ENCODE measurements around the gene NPS.

NPS gene

DNA sequence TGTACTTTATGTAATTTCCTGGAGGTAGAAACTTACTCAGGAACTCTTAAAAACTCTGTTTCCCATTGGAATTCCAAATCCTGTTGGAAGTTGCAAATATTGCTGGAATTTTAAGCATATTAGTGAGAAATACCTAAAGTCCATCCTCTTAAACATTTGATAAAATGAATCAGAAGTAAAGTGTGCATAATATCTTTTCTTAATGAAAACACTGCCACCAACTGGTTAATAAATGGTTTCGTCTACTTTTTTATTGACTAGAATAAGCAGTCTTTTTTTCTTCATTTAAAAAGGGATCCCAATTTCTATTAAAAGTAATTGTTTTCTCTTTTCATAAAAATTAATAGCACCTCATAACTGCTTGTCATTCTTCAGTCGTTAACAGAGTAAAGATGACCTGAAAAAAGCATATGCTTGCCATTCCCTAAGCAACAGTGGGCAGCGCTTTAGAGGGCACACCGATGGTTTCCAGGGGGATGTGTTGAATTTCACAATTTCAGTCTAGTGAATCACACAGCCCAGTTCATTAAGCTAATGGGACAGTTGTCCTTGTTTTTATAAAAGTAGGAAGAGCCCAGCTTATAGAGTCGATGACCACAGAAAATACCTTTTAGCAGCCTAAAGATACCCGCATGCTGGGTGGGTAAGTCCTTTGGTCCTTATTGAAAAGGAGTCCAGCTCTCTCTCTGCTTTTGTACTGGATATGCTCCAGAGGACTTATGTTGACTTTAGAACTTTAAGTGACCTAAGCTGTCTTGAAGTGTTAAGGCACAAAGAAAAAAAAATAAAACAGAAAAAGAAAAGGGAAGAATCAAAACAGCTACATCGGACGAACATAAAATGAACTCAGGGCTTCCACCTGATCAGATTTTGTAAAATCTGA, 28.5 kb downstream of the NPS start:
- Histone ChIP-seq H3K4me3 (ENCODE audit: low read length) (no peak overlapping the region), H4K20me1 (ENCODE audit: insufficient read depth, low read length) (no peaks in the 10 kb centered on the region), H3K4me1 (ENCODE audit: low read length) (no peaks in the 10 kb centered on the region)

DNA sequence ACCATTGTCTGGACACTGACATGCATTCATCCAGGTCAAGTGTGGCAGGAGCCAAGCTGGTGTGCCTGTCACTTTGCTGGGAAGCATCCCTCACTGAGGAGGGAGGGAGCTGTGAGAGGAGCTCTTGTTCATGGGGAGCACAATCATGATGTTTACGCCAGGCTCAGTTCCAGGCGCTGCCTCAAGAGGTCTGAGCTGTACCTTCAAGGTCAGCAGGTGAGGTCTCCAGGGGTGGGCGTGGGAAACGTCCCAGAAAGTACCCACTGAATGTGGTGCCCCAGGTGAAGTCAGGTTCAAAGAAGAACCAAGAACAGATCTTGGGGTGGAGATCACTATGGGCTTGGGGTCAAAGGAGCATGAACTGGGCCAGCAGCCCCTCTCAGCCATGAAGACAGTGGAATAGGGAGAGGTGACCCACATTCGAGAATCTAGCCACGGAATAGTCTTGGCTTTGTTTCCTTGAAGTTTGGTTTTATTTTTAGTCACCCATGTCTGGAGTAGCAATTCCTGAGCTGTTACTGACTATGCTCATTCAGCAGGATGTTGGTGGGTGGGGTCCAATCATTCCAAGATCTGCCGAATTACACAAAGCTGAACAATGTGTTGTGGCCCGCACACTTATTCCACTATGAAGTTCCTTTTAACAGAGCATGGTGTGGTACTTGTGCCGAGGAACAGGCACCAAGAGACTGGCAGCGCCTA, 29.3 kb downstream of the NPS start:
- H4K20me1 ChIP-seq (ENCODE audit: insufficient read depth, low read length) = no peaks in the 10 kb centered on the region
- no peaks in the 10 kb centered on the region for H3K4me1 ChIP-seq (ENCODE audit: low read length)
- H3K9ac ChIP-seq (ENCODE audit: low read length) = no peak overlapping the region
- no peak overlapping the region for H3K27ac ChIP-seq (ENCODE audit: low read length)
- no peak overlapping the region for H3K4me2 ChIP-seq (ENCODE audit: low read length)
- H3K36me3 ChIP-seq (replicated peaks; ENCODE audit: low read depth, low read length) = no peaks in the 10 kb centered on the region
- H3K4me3 ChIP-seq (ENCODE audit: low read length) = no peak overlapping the region
- H3K79me2 ChIP-seq (ENCODE audit: low read length) = no peaks in the 10 kb centered on the region
- no peak for TF ChIP-seq CTCF (IDR thresholded peaks at IDR 0.05; ENCODE audit: low read depth, low read length)
- TF ChIP-seq EZH2phosphoT487 (IDR thresholded peaks at IDR 0.05; ENCODE audit: low read depth) = no peak
- no peaks in the 10 kb centered on the region for H3K27me3 ChIP-seq (ENCODE audit: low read depth, low read length)
- H3K9me3 ChIP-seq (ENCODE audit: insufficient read depth, low read length) = no peaks in the 10 kb centered on the region
- no peak overlapping the region for H2AFZ ChIP-seq (ENCODE audit: low read depth, low read length)

More for the DNA sequence above, 28.5 kb downstream of the NPS start:
- no peaks in the 10 kb centered on the region for H3K27me3 ChIP-seq (ENCODE audit: low read depth, low read length)
- H3K79me2 ChIP-seq (ENCODE audit: low read length) = no peaks in the 10 kb centered on the region
- no peak overlapping the region for H2AFZ ChIP-seq (ENCODE audit: low read depth, low read length)
- H3K36me3 ChIP-seq (replicated peaks; ENCODE audit: low read depth, low read length) = no peaks in the 10 kb centered on the region
- H3K9ac ChIP-seq (ENCODE audit: low read length) = no peak overlapping the region
- H3K9me3 ChIP-seq (ENCODE audit: insufficient read depth, low read length) = no peaks in the 10 kb centered on the region
- TF ChIP-seq CTCF (IDR thresholded peaks at IDR 0.05; ENCODE audit: low read depth, low read length) (peak; percentile 19; the same call in 1 of the 2 replicates), EZH2phosphoT487 (IDR thresholded peaks at IDR 0.05; ENCODE audit: low read depth) (no peak)
- no peak overlapping the region for H3K4me2 ChIP-seq (ENCODE audit: low read length)
- no peak overlapping the region for H3K27ac ChIP-seq (ENCODE audit: low read length)

GRCh38 chr10:127578961-127579305, 29.8 kb downstream of the NPS start:
- Histone ChIP-seq H3K36me3 (replicated peaks; ENCODE audit: low read depth, low read length) (no peaks in the 10 kb centered on the region), H4K20me1 (ENCODE audit: insufficient read depth, low read length) (no peaks in the 10 kb centered on the region), H3K4me2 (ENCODE audit: low read length) (no peak overlapping the region), H3K9me3 (ENCODE audit: insufficient read depth, low read length) (no peaks in the 10 kb centered on the region), H3K79me2 (ENCODE audit: low read length) (no peaks in the 10 kb centered on the region), H3K9ac (ENCODE audit: low read length) (no peak overlapping the region), H2AFZ (ENCODE audit: low read depth, low read length) (no peak overlapping the region), H3K27me3 (ENCODE audit: low read depth, low read length) (no peaks in the 10 kb centered on the region), H3K4me1 (ENCODE audit: low read length) (no peaks in the 10 kb centered on the region), H3K4me3 (ENCODE audit: low read length) (no peak overlapping the region), H3K27ac (ENCODE audit: low read length) (no peak overlapping the region)
- TF ChIP-seq EZH2phosphoT487 (IDR thresholded peaks at IDR 0.05; ENCODE audit: low read depth) (no peak), CTCF (IDR thresholded peaks at IDR 0.05; ENCODE audit: low read depth, low read length) (no peak)

- Histone ChIP-seq H3K9ac (ENCODE audit: low read length) (no peak overlapping the region), H3K36me3 (replicated peaks; ENCODE audit: low read depth, low read length) (no peaks in the 10 kb centered on the region), H3K79me2 (ENCODE audit: low read length) (no peaks in the 10 kb centered on the region), H4K20me1 (ENCODE audit: insufficient read depth, low read length) (no peaks in the 10 kb centered on the region), H2AFZ (ENCODE audit: low read depth, low read length) (no peak overlapping the region), H3K4me1 (ENCODE audit: low read length) (no peaks in the 10 kb centered on the region), H3K27me3 (ENCODE audit: low read depth, low read length) (no peaks in the 10 kb centered on the region), H3K4me3 (ENCODE audit: low read length) (no peak overlapping the region), H3K4me2 (ENCODE audit: low read length) (no peak overlapping the region), H3K27ac (ENCODE audit: low read length) (no peak overlapping the region), H3K9me3 (ENCODE audit: insufficient read depth, low read length) (no peaks in the 10 kb centered on the region)
- TF ChIP-seq CTCF (IDR thresholded peaks at IDR 0.05; ENCODE audit: low read depth, low read length) (no peak), EZH2phosphoT487 (IDR thresholded peaks at IDR 0.05; ENCODE audit: low read depth) (no peak)
Measured at GRCh38 chr10:127579640-127580039, 30.5 kb downstream of the NPS start.
